Activated T-cell treated with anti-CD3 and anti-CD28 coated beads for 24 hours (primary cell): ENCODE measurements around the gene OTOF.

Experiments
- DNase-seq: peaks from one replicate; pipeline ENCODE4 v3.0.0-alpha.2; 2020; ENCODE audit warnings: low read depth

OTOF gene

DNA sequence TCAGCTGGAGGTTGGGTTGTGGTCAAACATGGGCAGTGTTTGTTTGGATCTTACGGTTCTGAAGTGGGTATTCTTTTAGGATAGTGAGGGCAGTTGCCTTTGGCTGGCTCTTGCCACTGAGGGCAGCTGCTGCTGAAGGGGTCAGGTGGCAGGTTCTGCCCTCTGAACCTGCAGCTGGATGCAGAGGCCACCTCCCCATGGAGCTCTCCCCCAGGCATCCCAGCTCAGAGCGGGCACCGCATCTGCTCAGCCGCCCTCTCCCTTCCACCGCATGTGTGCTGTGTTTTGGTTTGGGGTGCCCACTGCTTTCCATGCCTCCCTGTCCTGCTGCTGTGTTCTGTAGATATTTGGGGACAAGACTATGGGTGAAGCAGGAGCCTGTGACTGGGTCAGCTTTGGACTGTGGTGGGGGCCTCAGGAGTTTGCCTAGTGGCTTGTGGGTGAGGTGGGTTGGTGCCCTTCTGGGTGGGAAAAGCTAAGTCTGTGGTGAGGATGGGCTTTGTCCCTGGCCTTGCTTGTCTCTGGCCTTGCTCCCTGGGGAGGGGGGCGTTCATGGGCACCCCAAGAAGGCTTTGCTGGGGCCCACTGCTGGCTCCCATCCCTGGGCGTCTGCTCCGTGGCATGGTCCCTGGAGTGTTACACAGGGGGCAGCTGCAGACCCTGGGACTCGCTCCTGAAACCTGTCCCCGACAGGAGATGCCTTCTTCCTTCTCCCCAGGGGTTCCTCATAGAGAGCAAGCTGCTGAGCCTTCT, 28.5 kb downstream of the OTOF start:
- no peak for DNase-seq

DNA sequence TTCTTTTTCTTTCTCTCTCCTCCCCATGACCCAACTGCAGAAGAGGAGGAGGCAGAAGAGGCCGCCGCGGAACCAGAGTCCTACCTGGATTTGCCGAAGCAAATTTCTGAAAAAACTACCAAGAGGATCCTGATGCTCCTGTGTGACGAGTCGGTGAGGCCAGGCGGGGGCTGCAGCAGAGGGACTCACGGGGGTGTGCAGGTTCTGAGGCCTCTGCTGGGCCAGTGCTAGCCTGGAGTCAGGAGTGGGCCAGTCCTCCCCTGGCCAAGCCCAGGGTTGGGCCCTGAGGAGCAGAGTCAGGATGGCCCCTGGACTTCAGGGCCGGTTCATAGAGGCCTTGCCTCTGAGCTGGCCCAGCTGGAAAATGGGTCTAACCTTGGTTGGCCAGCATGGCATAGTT, 29.3 kb downstream of the OTOF start:
- DNase-seq = no peak

DNA sequence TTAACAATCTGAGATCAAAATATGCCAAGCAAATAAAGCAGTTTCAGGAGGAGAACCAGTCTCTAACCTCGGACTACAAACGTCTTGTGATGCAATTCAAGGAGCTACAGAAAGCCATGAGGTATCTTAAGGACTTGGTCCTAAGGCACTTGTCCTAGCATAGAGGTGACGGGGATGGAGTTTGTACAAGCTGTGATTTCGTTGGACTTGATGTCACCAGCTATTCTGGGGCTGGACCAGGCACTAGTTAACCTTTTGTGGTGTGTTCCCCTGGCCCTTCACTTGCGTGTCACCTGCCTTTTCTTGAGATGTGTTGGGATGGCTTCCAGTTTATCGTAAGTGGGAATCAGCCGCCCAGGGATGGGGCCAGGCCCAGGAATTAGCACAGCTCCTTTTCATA, 33.7 kb downstream of the OTOF start:
- no peak for DNase-seq

DNA sequence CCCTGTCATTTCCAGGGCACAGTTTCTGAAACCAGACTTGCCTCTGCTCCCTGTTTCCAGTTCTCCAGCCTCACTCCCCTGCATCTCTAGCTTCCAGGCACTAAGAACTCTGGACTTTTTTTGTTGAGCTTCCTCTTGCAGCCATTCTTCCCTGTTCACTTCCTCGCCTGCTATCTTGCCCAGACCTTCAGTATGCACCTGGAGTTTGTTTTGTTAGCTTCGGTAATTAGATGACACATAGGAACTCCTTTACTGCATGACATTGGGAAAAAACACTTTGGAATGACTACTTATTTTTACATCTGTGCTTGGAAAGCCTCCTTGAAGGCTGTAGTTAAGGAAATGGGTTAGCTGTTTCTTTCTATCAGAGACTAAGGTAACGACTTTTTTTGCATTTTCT, 35.2 kb downstream of the OTOF start:
- DNase-seq = no peak

DNA sequence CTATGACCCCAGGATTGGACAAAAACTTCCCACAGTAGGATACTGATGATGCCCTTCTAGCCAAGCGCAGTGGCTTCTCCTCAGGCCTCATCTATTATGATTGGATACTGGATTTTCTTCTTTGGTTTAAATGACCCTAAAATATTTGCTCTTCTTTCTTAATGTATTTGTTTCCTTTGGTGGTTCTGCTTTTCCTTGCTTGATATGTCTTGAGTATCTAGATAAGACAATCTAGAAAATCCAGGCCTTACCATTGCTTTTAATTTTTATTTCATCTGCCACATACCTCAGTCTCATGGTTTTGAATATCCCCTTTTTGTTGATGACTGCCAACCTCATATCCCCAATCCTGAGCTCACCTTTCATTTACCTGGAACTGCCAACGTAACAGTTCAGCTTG, 35.6 kb downstream of the OTOF start:
- no peak for DNase-seq

DNA sequence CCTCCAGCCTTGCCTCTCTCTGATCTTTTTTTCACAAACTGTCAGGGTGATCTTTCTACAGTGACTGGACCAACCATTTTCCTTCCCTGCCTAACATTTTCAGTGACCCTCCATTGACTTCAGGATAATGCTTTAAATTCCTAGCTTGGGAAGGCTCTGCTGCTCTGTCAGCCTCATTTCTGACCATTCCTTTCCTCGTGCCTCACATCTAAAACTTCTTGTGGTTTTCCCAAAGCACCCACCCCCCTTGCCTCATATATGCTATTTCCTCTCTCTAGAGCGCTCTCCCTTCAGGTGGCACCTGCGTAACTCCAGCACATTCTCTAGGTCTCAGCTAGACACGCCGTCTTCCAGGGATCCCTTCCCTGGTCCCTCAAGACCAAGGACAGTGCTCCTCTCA, 39.0 kb downstream of the OTOF start:
- DNase-seq = no peak

DNA sequence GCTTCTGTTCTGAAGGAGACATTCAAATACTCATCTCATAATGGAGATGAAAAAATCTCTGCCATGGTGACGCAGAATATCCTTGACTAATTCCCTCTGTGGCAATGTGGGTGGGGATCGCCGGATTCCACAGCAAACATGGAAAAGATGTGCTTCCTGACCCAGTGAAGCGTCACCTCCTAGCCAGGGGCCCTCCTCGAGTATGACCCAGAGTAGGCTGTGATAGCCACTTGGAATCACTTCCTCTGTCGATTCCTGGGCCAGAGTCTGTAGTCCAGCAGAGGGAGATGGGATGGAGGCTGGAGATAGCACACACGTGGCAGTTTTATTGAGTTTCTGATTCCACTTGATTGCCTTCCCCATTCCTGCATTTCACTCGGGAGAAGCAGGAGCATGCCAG, 39.4 kb downstream of the OTOF start:
- no peak for DNase-seq

DNA sequence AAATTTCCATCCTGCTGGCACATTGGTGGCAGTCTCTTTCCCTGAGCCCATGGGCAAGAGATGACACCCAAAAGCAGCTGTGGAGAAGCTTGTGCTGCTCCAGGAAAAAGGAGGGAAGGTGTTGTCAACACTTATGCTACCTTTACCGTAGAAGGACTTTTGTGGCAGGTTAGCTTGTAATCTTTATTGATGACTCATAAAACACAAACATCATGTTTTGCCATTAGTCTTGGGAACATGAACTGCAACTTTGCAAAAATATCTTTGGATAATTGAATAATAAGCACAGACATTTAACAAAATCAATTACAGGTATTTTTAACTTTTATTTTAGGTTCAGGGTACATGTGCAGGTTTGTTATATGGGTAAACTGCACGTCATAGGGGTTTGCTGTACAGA, 42.8 kb downstream of the OTOF start:
- DNase-seq = no peak

DNA sequence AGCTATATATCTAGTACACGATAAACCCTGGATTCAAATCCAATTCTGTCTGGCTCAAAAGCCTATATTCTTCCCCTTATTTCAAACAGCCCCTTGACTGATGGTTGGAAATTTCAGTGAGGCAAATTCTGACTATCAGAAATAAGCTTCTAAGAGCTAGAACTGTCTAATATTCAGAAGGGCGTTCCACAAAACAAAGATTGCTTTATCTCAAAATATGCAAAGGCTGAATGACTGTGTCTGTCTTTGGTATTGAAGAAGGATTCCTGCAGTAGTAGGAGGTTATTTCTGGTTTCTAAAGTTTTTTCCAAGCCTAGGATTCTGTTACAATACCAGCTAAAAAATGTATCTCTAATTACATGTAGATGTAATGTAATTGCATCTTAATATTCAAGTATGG, 45.1 kb downstream of the OTOF start:
- DNase-seq = no peak

DNA sequence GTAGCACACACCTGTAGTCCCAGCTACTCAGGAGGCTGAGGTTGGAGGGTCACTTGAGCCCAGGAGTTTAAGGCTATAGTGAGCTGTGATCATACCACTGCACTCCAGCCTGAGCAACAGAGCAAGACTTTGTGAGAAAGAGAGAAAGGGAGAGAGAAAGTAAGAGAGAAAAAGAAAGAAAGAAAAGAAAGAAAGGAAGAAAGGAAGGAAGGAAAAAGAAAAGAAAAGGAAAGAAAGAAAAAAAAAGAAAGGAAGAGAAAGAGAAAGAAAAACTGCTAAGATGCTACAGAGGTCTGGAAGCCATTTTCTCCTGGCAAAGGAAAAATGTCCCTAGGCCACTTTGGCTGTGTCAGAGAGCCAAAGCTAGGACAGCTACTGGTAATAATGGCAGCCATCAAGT, 45.6 kb downstream of the OTOF start:
- DNase-seq = no peak

DNA sequence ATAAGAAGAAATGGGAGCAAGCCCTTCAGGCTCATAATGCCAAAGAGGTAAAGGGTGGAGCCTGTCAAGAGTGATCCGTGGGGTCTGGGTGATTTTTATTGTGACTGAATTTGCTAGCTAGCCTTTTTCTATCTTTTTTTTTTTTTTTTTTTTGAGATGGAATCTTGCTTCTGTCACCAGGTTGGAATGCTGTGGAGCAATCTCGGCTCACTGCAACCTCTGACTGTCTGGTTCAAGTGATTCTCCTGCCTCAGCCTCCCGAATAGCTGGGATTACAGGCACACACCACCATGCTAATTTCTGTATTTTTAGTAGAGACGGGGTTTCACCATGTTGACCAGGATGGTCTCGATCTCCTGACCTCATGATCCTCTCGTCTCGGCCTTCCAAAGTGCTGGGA, 47.1 kb downstream of the OTOF start:
- no peak for DNase-seq

DNA sequence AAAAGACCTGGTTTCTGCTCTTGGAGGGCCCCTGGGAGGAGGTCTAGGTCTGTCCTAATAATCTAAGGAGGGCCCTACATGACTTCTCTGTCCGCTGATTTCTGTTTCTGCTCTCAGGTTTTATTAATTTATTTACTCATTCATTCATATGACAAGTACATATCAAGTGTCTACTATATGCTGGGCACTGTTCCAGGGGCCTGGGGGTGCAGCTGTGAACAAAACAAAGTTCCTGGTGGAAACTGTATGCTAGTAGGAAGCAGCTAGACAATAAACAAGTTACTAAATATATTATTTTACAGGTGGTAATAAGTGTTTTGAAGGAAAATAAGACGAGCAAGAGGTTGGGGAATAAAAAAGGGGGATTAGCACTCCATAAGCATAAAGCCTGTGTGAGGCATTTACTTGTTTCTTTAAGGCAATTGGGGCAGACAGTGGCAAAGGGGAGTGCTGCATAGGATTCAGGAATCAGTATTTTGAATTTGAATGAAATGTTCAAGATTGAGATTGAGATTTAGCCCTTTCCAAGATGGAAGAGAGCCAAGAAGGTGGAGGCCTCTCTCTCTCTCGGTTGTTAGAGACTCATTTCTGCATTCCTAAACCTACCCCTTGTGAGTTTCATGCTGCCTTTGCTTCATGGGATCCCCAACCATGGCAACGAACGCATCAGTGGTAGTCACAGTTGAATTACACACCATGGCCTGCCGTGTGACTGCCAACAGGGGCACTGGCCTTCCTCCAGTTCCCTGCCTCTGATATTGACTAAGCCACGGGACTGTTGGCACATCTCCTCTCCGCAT, 47.9 kb downstream of the OTOF start:
- DNase-seq = no peak

DNA sequence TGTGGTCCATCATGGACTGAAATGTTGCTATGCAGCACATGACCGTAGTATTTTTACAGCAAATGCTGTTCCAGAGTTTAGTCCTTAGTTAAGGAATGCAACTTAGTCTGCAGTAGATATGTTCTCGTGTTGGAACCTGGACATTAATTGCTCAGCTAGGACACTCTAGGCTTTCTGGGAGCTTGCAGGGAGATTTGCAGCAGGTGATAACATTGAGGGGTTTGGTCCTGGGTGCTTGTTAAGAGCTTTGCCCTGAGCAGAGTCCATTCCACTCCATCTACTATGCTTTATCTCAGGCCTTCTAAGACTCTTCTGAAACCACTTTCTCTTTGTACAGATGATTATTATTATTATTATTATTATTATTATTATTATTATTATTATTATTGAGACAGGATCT, 49.1 kb downstream of the OTOF start:
- DNase-seq = no peak

DNA sequence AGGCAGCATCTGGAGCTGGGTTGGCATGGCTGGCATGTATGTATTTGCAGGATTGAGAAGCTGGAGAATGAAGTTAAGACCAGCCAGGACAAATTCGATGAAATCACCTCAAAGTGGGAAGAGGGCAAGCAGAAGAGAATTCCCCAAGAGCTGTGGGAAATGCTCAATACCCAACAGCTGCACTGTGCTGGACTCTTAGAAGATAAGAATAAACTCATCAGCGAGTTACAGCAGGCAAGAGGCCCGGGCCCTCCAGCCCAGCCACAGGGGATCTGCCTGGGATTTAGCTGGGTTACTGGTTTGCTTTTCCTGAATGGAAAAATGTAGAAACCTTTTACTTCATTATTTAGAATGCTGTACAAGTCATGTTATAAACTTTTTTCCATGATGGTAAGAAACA, 53.7 kb downstream of the OTOF start:
- DNase-seq = no peak

DNA sequence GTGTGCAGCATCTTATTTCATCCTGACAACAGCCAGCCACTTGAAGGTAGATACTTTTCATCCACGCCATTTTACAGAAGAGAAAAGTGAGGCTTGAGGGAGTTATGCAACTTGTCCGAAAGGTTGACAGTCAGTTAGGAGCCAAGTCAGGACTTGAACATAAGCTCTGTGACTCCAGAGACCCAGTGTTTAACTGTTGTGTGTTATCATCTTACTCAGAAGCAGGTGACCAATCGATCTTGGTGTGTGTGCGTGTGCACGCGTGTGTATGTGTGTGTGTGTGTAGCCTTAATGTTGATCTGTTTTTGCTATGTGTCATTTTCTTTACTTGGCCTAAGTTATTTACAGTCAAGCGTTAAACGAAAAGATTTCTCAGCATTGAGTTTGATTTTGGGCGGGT, 54.2 kb downstream of the OTOF start:
- no peak for DNase-seq

DNA sequence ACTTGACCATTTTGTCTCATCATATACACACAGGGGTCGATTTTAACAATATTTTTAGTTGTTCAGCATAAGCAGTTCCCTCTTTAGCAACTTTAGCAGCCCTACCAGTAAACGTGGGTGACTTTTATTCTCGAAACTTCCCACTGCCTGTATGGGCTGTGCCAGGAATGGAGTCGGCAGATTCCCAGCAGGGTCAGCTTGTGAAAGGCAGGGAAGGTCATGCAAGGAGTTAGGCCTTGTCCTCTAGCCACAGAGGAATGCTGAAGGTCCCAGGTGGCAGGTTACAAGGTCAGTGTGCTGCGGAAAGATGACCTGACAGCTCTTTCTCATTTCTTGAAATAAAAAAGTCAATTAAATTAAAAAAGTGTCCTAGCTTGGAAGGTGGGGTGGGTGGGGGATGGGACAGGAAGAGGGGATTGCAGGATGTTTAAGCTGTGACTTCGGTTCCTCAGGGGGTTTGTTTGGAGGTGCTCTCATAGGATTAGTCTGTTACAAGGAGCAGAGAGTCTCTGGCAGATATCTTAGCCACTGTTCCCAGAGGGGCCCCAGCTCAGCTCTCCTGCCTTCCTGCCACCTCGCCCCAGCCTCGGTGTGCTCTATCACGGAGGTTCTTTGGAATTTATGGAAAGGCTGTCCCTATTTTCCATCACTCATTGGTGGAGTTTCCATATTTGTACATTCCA, 54.8 kb downstream of the OTOF start:
- no peak for DNase-seq

DNA sequence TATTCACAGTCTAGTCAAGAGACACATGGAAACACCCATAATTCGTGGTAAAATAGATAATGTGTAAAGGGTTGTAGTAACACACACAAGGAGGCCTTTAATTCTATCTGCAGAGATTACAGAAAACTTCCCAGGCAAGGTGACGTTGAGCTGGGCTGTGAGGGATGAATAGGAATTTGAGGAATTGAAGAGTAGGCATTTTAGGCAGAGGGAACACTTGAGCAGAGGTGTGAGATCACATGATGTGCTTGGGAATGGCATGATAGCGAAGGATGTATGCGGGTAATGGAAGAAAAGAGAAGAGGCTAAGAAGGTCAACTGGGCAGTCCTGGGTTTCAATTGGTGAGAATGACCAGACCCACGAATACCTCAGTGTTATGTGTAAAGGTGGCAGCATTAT, 56.0 kb downstream of the OTOF start:
- no peak for DNase-seq

DNA sequence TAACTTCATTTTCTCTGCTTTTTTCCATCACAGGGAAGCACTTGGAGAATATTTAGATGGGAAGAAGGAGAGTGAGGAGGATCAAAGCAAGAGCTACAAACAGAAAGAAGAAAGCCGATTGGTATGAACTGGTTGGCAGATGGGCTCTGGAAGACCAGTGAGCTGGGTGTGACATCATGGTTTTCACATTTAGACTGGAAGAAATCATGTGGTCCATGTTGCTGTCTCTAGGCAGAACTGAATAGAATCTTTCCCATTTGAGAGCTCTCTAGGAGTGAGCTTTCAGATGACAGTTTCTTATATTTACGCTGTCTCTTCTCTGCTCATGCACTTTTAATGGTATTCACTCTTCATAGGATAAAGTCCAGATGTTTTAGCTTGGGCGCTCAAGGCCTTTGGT, 63.6 kb downstream of the OTOF start:
- DNase-seq = no peak

DNA sequence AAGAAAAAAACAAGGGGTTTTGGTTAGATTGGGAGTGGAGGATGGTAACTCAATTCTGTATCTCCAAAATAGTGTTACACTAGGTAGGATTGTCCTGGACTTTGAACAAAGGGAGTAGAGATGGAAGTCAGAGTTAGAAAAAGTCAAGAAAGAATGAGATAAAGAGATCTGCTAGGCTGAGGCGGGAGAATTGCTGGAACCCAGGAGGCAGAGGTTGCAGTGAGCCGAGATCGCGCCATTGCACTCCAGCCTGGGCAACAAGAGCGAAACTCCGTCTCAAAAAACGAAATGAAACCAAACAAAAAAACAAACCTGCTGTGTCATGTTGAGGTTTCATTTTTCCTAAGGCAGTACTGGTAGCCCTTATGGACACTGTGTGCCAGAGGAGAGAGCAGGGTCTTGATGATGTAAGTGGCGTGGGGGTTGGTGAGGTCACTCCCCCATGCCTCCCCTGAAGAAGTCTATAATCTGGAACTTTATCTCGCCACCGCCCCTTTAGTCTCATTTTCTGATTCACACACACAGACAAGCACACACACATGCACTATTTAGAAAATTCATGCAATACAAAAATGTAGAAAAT, 65.7 kb downstream of the OTOF start:
- no peak for DNase-seq

DNA sequence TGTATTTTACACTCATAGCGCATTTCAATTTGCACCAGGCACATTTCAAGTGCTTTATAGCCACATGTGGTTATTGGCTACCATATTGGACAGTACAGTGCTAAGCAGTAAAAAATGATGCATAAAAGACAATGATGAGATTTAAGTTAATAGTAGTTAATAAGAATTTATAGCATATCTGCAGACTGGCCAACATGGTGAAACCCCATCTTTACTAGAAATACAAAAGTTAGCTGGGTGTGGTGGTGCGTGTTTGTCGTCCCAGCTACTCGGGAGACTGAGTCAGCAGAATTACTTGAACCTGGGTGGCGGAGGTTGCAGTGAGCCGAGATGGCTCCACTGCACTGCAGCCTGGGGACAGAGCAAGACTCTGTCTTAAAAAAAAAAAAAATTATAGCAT, 66.5 kb downstream of the OTOF start:
- no peak for DNase-seq

DNA sequence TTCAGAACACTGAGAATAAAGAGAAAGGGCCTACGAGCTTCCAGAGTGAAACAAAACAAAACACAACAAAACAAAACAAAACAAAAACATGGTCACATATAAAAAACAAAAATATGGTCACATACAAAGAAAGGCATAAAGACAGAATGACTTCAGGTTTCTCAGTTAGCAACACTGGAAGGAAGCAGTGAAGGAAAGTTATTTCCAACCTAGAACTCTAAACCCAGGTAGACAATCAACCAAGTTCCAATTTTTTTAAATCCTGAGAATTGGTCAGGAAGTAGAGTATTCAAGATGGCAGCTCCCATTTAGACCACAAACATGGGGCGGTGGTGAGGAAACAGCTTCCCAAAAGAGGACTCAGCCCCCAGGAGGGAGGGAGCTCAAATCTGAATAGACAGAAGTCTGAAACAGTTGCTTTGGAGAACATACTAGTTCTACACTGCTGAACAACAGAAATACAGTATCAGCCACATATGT, 67.1 kb downstream of the OTOF start:
- no peak for DNase-seq

DNA sequence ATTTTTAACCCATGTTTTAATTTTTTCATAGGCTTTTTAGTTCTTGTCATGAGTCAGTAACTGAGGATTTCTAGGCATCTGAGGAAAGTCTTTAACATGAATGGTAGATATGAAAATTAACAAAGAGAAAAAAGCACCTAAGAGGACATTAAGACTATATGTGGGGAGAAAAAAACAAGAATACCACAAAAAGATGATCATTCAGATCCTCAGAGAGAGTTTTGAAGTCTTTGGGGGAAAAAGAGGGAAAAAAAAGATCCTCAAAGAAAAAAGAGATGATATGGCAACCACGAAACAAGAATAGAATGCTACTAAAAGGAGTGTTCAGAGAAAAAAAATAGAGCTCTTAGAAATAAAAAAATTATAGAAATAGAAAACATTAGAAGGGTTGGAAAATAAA, 68.1 kb downstream of the OTOF start:
- DNase-seq = no peak

DNA sequence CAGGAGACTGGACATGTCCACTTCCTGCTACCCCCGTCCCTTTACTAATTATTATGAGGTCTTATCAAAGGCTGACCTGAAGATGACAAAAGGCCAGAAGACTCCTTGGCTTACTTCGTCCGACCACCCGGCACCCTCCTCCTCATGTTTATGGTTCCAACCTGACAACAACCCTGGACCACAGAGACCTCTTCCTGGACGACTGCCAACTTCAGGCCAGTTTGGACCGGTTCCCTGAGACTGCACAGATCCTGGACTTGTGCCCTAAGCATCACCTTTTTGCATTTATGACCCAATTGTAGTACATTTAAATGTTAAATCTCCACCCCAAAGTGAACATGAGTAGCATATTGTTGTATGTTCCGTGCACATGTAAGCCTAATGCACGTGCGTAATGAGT, 70.4 kb downstream of the OTOF start:
- DNase-seq = no peak
